Inferior parietal cortex (tissue), 1 donor: ENCODE results near the gene TFDP2.
"Not testable (repeated sequence)": the region's sequence is repeated elsewhere in the genome, so short reads cannot be mapped to it uniquely, and the experiment has no call there.

ENCODE experiments used
- DNase-seq: peaks from one replicate; pipeline ENCODE4 v3.0.0-alpha.2; 2016; ENCODE audit errors: extremely low spot score

TFDP2 gene

DNA sequence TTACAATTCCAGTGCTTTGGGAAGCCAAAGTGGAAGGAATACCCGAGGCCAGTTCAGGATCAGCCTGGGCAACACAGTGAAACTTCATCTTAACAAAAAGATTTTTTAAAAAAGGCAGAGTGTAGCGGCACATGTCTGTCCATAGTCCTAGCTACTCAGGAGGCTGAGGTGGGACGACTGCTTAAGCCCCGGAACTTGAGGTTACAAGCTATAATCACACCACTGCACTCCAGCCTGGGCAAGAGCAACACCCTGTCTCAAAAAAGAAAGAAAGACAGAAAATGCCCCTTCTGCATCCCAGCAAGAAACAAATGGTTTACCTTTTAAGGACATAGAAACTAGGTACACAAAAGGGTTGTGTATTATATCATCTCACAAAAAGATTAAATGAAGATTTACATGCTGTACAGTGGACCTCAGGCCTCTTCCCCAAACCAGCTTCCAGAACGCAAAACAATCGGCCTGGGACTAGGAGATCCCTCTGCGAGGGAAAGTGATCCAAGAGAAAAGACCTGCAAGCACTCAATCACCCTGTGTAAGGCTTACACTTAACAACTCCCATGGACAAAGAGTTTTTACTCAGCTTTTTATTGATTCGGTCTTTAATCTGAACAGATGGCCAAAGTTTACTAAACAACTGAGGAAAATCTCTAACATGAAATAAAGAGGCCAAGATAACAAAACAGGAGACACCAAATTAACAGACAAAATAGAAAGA, 21.2 kb downstream of the TFDP2 start:
- DNase-seq = no peak

GRCh38 chr3:142124243-142124642, 25.1 kb downstream of the TFDP2 start:
- no peak for DNase-seq

GRCh38 chr3:142120707-142121106, 28.6 kb downstream of the TFDP2 start:
- no peak for DNase-seq

GRCh38 chr3:142118911-142119310, 30.4 kb downstream of the TFDP2 start:
- no peak for DNase-seq

GRCh38 chr3:142117056-142117851, 32.1 kb downstream of the TFDP2 start:
- DNase-seq = no peak

DNA sequence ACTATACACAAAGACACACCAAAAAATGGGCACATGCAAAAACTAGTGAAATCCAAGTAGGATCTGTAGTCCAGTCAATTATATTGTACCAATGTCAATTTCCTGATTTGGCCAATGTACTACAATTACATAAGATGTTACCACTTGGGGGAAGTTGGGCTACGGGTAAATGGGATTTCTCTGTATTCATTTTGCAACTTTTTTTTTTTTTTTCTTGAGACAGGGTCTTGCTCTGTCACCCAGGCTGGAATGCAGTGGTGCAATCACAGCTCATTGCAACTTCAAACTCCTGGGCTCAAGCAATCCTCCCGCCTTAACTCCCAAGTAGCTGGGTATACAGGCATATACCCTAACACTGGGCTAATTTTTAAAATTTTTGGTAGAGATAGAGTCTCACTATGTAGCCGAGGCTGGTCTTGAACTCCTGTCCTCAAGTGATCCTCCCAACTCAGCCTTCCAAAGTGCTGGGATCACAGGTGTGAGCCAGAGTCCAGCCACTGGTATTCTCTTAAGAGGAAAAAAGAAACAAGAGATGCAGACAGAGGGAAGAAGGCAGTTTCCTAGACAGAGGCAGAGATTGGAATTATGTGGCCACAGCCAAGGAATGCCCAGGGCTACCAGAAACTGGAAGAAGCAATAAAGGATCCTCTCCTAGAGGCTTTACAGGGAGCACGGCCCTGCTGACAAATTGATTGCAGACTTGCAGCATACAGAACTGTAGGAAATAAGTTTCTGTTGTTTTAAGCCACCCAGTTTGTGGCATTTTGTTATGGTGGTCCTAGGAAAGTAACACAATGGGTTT, 33.3 kb downstream of the TFDP2 start:
- no peak for DNase-seq

DNA sequence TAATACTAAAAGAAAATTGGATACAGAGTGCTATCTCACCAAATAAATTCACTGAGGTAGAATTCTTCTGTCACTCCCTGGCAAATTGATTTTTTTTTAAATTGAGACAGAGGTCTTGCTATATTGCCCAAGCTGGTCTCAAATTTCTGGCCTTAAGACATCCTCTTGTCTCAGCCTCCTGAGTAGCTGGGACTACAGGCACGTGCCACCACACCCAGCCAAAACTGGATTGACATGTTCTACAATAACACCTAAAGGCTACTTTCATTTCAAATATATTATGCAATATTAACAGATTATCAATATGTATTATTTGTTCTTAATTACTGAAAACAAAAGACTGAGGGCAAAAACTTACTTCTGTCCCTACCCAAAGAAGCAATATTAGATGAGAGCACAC, 36.7 kb downstream of the TFDP2 start:
- no peak for DNase-seq

DNA sequence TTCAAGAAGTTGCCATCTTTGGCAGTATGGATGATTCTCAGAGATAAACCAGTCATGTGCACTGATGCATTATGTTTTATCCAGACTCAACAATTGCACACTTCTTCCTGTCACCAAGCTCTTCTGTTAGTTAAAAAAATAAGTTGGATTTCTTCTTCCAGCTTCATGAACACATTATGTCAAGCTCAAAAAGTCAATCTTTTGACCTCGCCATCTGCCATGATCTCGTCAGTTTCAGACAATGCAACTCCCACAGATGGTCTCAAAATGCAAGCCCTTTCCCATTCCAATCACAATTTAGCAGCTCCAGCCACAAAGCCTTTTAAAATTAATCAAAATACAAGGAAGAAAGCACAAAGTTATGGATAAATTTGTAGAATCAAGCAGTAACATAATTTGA, 42.8 kb downstream of the TFDP2 start:
- DNase-seq = no peak

DNA sequence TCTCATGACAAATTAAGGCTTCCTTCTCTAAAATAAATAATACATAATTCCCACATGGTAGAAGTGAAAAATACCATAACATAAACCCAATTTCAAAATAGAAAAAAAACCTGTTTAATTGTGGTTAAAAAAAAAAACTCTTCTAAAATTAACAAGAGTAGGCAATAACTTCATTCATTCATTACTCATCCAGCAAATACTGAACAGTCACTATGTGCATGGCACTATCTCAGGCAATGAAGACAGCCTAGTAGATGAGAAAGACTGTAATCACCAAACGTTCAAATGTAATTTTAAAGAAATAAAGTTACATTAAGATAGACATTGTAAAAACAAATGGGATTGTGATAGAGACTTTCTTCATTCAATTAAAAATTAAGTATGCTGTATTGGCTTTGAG, 43.4 kb downstream of the TFDP2 start:
- no peak for DNase-seq

GRCh38 chr3:142104763-142105162, 44.6 kb downstream of the TFDP2 start:
- DNase-seq = no peak

- DNase-seq = no peak
These were observed 50.4 kb downstream of the TFDP2 start for GRCh38 chr3:142098964-142099363.

- DNase-seq = no peak
These were observed 52.1 kb downstream of the TFDP2 start for GRCh38 chr3:142097099-142097843.

GRCh38 chr3:142095841-142096240, 53.5 kb downstream of the TFDP2 start:
- no peak for DNase-seq

DNA sequence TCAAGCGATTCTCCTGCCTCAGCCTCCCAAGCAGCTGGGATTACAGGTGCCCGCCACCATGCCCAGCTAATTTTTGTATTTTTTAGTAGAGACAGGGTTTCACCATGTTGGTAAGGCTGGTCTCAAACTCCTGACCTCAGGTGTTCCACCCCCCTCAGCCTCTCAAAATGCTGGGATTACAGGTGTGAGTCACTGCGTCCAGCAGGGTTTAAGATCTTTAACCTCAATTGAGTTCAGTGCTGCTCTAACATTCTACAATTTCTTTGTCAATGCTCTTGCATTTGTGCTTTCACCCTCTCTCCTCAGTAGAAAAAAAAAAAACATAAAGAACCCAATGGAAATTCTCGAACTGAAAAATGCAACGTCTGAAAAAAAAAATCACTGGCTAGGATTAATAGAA, 60.4 kb downstream of the TFDP2 start:
- DNase-seq = not testable (repeated sequence)

- no peak for DNase-seq
These were observed 60.8 kb downstream of the TFDP2 start for GRCh38 chr3:142088522-142088921.

DNA sequence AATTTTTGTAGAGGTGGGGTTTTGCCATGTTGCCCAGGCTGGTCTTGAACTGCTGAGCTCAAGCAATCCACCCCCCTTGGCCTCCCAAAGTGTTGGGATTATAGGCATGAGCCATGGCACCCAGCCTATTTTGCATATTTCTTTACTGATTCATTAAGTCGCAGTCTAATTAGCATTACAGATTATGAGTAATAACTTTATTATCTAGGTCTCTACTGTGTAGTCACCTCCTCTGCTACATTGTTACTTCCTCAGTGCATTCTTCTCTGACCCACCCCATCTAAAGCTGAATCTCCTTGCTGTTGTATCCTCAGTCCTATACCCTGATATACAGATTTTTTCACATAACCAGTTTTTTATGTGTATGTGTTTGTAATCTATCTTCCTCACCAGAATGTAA, 61.7 kb downstream of the TFDP2 start:
- DNase-seq = no peak

DNA sequence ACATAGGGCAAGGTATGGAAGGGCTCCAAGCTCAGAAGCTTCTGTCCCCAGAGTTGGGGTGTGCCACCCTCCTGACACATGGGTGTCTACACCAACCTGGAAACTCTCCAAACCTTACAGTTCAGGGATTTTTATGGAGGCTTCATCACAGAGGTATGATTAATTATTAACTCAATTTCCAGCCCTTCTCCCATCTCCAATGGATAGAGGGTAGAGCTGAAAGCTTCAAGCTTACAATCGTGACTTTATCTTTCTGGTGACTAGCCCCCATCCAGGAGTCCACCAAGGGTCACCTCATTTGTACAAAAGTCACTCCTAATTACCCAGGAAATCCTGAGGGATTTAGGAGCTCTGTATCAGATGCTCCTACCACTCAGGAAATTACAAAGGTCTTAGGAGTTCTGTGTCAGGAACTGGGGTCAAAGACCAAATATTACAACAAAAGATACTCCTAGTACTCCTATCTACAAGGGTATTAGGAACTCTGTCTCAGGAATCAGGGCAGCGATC, 62.7 kb downstream of the TFDP2 start:
- no peak for DNase-seq

DNA sequence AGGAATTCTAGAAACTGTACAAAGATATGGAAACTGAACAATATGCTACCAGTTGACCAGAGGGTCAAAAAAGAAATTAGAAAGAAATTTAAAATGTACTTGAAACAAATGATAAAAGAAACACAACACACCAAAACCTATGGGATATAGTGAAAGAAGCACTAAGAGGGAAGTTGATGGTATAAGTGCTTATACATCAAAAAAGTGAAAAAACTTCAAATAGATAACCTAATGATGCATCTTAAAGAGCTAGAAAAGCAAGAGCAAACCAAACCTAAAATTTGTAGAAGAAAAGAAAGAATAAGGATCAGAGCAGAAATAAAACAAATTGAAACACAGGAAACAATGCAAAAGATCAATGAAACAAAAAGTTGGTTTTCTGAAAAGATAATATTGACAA, 68.2 kb downstream of the TFDP2 start:
- DNase-seq = no peak

GRCh38 chr3:142077859-142078500, 71.4 kb downstream of the TFDP2 start:
- DNase-seq = no peak

- DNase-seq = no peak
These were observed 72.0 kb downstream of the TFDP2 start for GRCh38 chr3:142077155-142077858.
